IMR-90 (cell line): ENCODE results near the gene BRMS1. TPM values are rescaled to one million over a fixed set of nuclear protein-coding genes. Genes with fewer than 3 reads are reported as not detected.

Experiments used
- ATAC-seq: fragments of 200-7000 bp; cut with Tn5 transposase; 2 replicates; pipeline ENCODE4 v1.9.1; 2020; ENCODE audit warnings: low read depth, mild to moderate bottlenecking, moderate library complexity
- BruUV-seq: library from RNA; stranded (reverse); fragments of 400-500 nt; replicated peaks from 2 replicates; lab custom pipeline; 2021; lab: Mats Ljungman, UMichigan
- CTCF ChIA-PET: fragments of 300-600 bp; formaldehyde crosslinking; extraction: SDS; loops from one replicate; lab custom pipeline; 2021; ENCODE audit warnings: antibody characterized with exemption; lab: Yijun Ruan, JAX
- POLR2A ChIA-PET: fragments of 300-600 bp; sonication (Branson Sonifier 250); formaldehyde crosslinking; loops from one replicate; lab custom pipeline; 2022; ENCODE audit warnings: antibody characterized with exemption; ENCODE audit not compliant: unreplicated experiment; lab: Charles Lee
- DNase-seq: peaks from one replicate; pipeline ENCODE4 v3.0.0; 2013
- H2AFZ ChIP-seq: replicated peaks from 2 replicates; pipeline ENCODE3; 2013; ENCODE audit warnings: low read length, mild to moderate bottlenecking; ENCODE audit not compliant: poor library complexity
- H2AK5ac ChIP-seq: 2 replicates; pipeline ENCODE4 v1.6.1; 2013; ENCODE audit warnings: low read depth, low read length, inconsistent platforms
- H2AK9ac ChIP-seq: replicated peaks from 2 replicates; pipeline ENCODE3; 2013; ENCODE audit warnings: mild to moderate bottlenecking, low read depth, low read length, moderate library complexity; ENCODE audit not compliant: poor library complexity
- H2BK120ac ChIP-seq: 2 replicates; pipeline ENCODE4 v1.6.1; 2013; ENCODE audit warnings: low read depth, low read length, inconsistent platforms
- H2BK15ac ChIP-seq: 3 replicates; pipeline ENCODE4 v1.6.1; 2013; ENCODE audit warnings: low read depth, low read length, inconsistent platforms
- H2BK20ac ChIP-seq: 2 replicates; pipeline ENCODE4 v1.6.1; 2013; ENCODE audit warnings: low read depth, mild to moderate bottlenecking, inconsistent platforms, low read length, moderate library complexity
- H2BK5ac ChIP-seq: 2 replicates; pipeline ENCODE4 v1.6.1; 2013; ENCODE audit warnings: mild to moderate bottlenecking, low read depth, low read length, inconsistent platforms; ENCODE audit not compliant: poor library complexity, severe bottlenecking
- H3K14ac ChIP-seq: replicated peaks from 2 replicates; pipeline ENCODE4 v1.6.1; 2013; ENCODE audit warnings: low read depth, low read length, inconsistent platforms
- H3K18ac ChIP-seq: 2 replicates; pipeline ENCODE4 v1.6.1; 2013; ENCODE audit warnings: low read depth, low read length, control low read depth
- H3K23ac ChIP-seq: 2 replicates; pipeline ENCODE4 v1.6.1; 2013; ENCODE audit warnings: low read depth, low read length, inconsistent platforms
- H3K27ac ChIP-seq: 2 replicates; pipeline ENCODE4 v1.5.1; 2013; ENCODE audit warnings: mild to moderate bottlenecking, control low read depth, low read length; ENCODE audit not compliant: insufficient read depth
- H3K27me3 ChIP-seq: 2 replicates; pipeline ENCODE4 v1.6.1; 2013; ENCODE audit warnings: low read length; ENCODE audit not compliant: control insufficient read depth, insufficient read depth
- H3K36me3 ChIP-seq: 2 replicates; pipeline ENCODE4 v1.6.1; 2013; ENCODE audit warnings: low read length, mixed read lengths; ENCODE audit not compliant: control insufficient read depth, insufficient read depth
- H3K4ac ChIP-seq: 2 replicates; pipeline ENCODE4 v1.6.1; 2013; ENCODE audit warnings: low read depth, low read length, inconsistent platforms
- H3K4me1 ChIP-seq: 2 replicates; pipeline ENCODE4 v1.6.1; 2013; ENCODE audit warnings: low read length, mixed read lengths; ENCODE audit not compliant: control insufficient read depth, insufficient read depth
- H3K4me2 ChIP-seq: 2 replicates; pipeline ENCODE4 v1.6.1; 2013; ENCODE audit warnings: low read depth, mild to moderate bottlenecking, control low read depth, low read length, moderate library complexity
- H3K4me3 ChIP-seq: 2 replicates; pipeline ENCODE4 v1.5.1; 2013; ENCODE audit warnings: low read depth, mild to moderate bottlenecking, control low read depth, low read length, moderate library complexity; ENCODE audit not compliant: insufficient read depth
- H3K56ac ChIP-seq: 2 replicates; pipeline ENCODE4 v1.6.1; 2013; ENCODE audit warnings: low read length, inconsistent platforms; ENCODE audit not compliant: insufficient read depth; ENCODE audit errors: extremely low read depth
- H3K79me1 ChIP-seq, 2 experiments: 2 replicates each; pipeline ENCODE4 v1.6.1; 2013; ENCODE audit warnings: low read length in 2 of 2, inconsistent platforms in 1 of 2, low read depth in 1 of 2
- H3K9ac ChIP-seq: 2 replicates; pipeline ENCODE4 v1.6.1; 2013; ENCODE audit warnings: low read depth, low read length, control low read depth
- H3K9me1 ChIP-seq: 2 replicates; pipeline ENCODE4 v1.6.1; 2013; ENCODE audit warnings: low read length, inconsistent platforms; ENCODE audit not compliant: insufficient read depth
- H3K9me3 ChIP-seq: 2 replicates; pipeline ENCODE4 v1.6.1; 2013; ENCODE audit warnings: low read length; ENCODE audit not compliant: control insufficient read depth, insufficient read depth
- H4K20me1 ChIP-seq: 2 replicates; pipeline ENCODE4 v1.6.1; 2013; ENCODE audit warnings: low read length, inconsistent platforms; ENCODE audit not compliant: insufficient read depth
- H4K5ac ChIP-seq: 2 replicates; pipeline ENCODE4 v1.6.1; 2013; ENCODE audit warnings: mild to moderate bottlenecking, low read depth, low read length, control low read depth
- H4K8ac ChIP-seq, 2 experiments: 2 replicates each; pipeline ENCODE4 v1.6.1; 2013; ENCODE audit warnings: low read depth in 2 of 2, low read length in 2 of 2, control low read depth in 1 of 2, inconsistent platforms in 1 of 2
- H4K91ac ChIP-seq: 2 replicates; pipeline ENCODE4 v1.6.1; 2013; ENCODE audit warnings: low read depth, low read length, inconsistent platforms; ENCODE audit not compliant: insufficient read depth
- FOS ChIP-seq: fragments of 150-350 bp; IDR thresholded peaks from 2 replicates; pipeline ENCODE4 v1.6.1; 2016; ENCODE audit warnings: low read depth, low read length
- NFE2L2 ChIP-seq: fragments of 150-350 bp; IDR thresholded peaks from 2 replicates; pipeline ENCODE4 v1.6.1; 2016; ENCODE audit warnings: low read depth, mild to moderate bottlenecking, low read length
- POLR2A ChIP-seq: IDR thresholded peaks from 2 replicates; pipeline ENCODE4 v1.6.1; 2012; ENCODE audit warnings: mild to moderate bottlenecking, low read depth, low read length
- RCOR1 ChIP-seq: IDR thresholded peaks from 2 replicates; pipeline ENCODE4 v1.6.1; 2012; ENCODE audit warnings: mild to moderate bottlenecking, low read length, improper control_type of control experiment; ENCODE audit not compliant: insufficient replicate concordance
- WGBS, 2 experiments: methylation state at CpG; one replicate each; pipeline versions ENCODE4 v1.1.5 to v1.1.7; 2013; ENCODE audit warnings: missing lambda C conversion rate in 2 of 2; ENCODE audit not compliant: insufficient read length in 1 of 2; ENCODE audit errors: extremely low coverage in 2 of 2; 5-methylcytosine and 5-hydroxymethylcytosine counted together
- dilution Hi-C: fragments of 300-500 bp; cut with HindIII; formaldehyde crosslinking; loops from one replicate; pipeline ENCODE4 v1.14.3; 2018; ENCODE audit warnings: low sequenced_read_pairs; ENCODE audit not compliant: unreplicated experiment
- in situ Hi-C: fragments of 300-500 bp; cut with MboI; formaldehyde crosslinking; loops from 3 replicates; pipeline ENCODE4 v1.14.3; 2019; ENCODE audit warnings: low sequenced_read_pairs, inconsistent platforms, mixed read lengths
- intact Hi-C: fragments of 100-400 bp; cut with micrococcal nuclease; formaldehyde crosslinking; loops from 2 replicates; pipeline ENCODE4 v1.10.0; 2022
- polyA plus RNA-seq, 3 experiments: library from polyadenylated mRNA; depleted of rRNA; stranded (reverse); fragments of >200 nt; gene quantifications; 2 replicates each; pipeline ENCODE4 v1.2.3, GENCODE V29; 2012; ENCODE audit warnings: low replicate concordance in 1 of 3
- total RNA-seq: library from RNA; depleted of rRNA; stranded (reverse); fragments of >200 nt; gene quantifications from 2 replicates; pipeline ENCODE4 v1.2.3, GENCODE V29; 2012

Gene BRMS1
- total and polyA plus RNA-seq, 2 of the 4 experiments (the other 2 are of a cell fraction) = 48.3 to 57.9 TPM

- H3K27me3 ChIP-seq = peaks cover under 1% of the 10 kb centered on the region; the same call in 1 of the 2 replicates
- H3K23ac ChIP-seq = no peak overlapping the region
- no peak overlapping the region for H2BK120ac ChIP-seq
- no peak overlapping the region for H2BK5ac ChIP-seq
- no peak for DNase-seq
- H3K4me2 ChIP-seq = no peak overlapping the region
- H3K4ac ChIP-seq = no peak overlapping the region
- in situ Hi-C loops (no loop called here), intact Hi-C loops (no loop called here), dilution Hi-C loops (no loop called here)
- no peak overlapping the region for H4K8ac ChIP-seq
- no peak overlapping the region for H4K91ac ChIP-seq
- H3K4me1 ChIP-seq = no peaks in the 10 kb centered on the region
- no peaks in the 10 kb centered on the region for H4K20me1 ChIP-seq
- H3K18ac ChIP-seq = no peak overlapping the region
- TF ChIP-seq NFE2L2 (no peak), FOS (no peak), POLR2A (no peak), RCOR1 (no peak)
- no peaks in the 10 kb centered on the region for H3K9me3 ChIP-seq
- ATAC-seq = no peak
- no peak overlapping the region for H2AK9ac ChIP-seq
- H3K4me3 ChIP-seq = no peak overlapping the region
- no peak overlapping the region for H3K9ac ChIP-seq
- no peak overlapping the region for H4K5ac ChIP-seq
- H3K27ac ChIP-seq = no peak overlapping the region
- no peaks in the 10 kb centered on the region for H3K79me1 ChIP-seq
- H2BK20ac ChIP-seq = no peak overlapping the region
- H2BK15ac ChIP-seq = no peak overlapping the region
- ChIA-PET POLR2A (no interaction called here), CTCF (no interaction called here)
- H3K56ac ChIP-seq = no peak overlapping the region
- H2AFZ ChIP-seq = no peak overlapping the region
- H3K36me3 ChIP-seq = no peaks in the 10 kb centered on the region
- WGBS, 2 experiments = 97% methylated on average over 7 of the region's 15 CpGs; no CpG with 5 or more reads in 1 of the 2 experiments
- no peaks in the 10 kb centered on the region for H3K9me1 ChIP-seq
- no peak overlapping the region for H2AK5ac ChIP-seq
- no peak overlapping the region for H3K14ac ChIP-seq
- BruUV-seq = no TSS peak
These were observed 15.6 kb upstream of the BRMS1 start for GRCh38 chr11:66360406-66361073.
